K562 (cell line): ENCODE measurements around the gene ADORA1.

Experiments used
- E2F1 ChIP-seq: sonication (generic); formaldehyde crosslinking; IDR thresholded peaks from 2 replicates; pipeline ENCODE4 v1.8.1; 2023; ENCODE audit warnings: mild to moderate bottlenecking, missing genetic modification reagents, moderate library complexity
- GABPA ChIP-seq: fragments of 200-800 bp; sonication (Bioruptor generic); conservative IDR thresholded peaks from 2 replicates; pipeline ENCODE4 v1.6.1; 2016; ENCODE audit warnings: low read depth, missing genetic modification characterization, missing compliant biosample characterization
- GATAD2B ChIP-seq: fragments of 450-650 bp; IDR thresholded peaks from 2 replicates; pipeline ENCODE4 v1.6.1; 2017; ENCODE audit warnings: mild to moderate bottlenecking, borderline replicate concordance
- KLF1 ChIP-seq: fragments of 450-650 bp; IDR thresholded peaks from 2 replicates; pipeline ENCODE4 v1.6.1; 2016; ENCODE audit warnings: missing genetic modification characterization, missing compliant biosample characterization
- NR2C2 ChIP-seq, 2 experiments: fragments of 200-800 bp in 1 of 2; sonication (Bioruptor generic) in 1 of 2; sonication (generic) in 1 of 2; formaldehyde crosslinking in 1 of 2; IDR thresholded peaks; 2 replicates each; pipeline versions ENCODE4 v1.6.1 to v1.8.0; 2016 to 2022; ENCODE audit warnings: mild to moderate bottlenecking in 1 of 2, missing compliant biosample characterization in 1 of 2, missing genetic modification characterization in 1 of 2, missing genetic modification reagents in 1 of 2
- POLR2A ChIP-seq: fragments of 450-650 bp; conservative IDR thresholded peaks from 2 replicates; pipeline ENCODE4 v1.6.1; 2016
- PTTG1 ChIP-seq: fragments of 450-650 bp; IDR thresholded peaks from 2 replicates; pipeline ENCODE4 v1.6.1; 2016; ENCODE audit warnings: low read depth, mild to moderate bottlenecking, missing genetic modification characterization, missing compliant biosample characterization
- SREBF2 ChIP-seq: sonication (generic); formaldehyde crosslinking; IDR thresholded peaks from 2 replicates; pipeline ENCODE4 v1.4.0; 2020; ENCODE audit warnings: mild to moderate bottlenecking, missing genetic modification reagents
- U2AF2 ChIP-seq: fragments of 200-400 bp; formaldehyde crosslinking; optimal IDR thresholded peaks from 2 replicates; pipeline ENCODE3; 2017; ENCODE audit warnings: low read depth, mild to moderate bottlenecking, low read length
- ZFX ChIP-seq: sonication (generic); formaldehyde crosslinking; IDR thresholded peaks from 2 replicates; pipeline ENCODE4 v1.8.0; 2022; ENCODE audit warnings: mild to moderate bottlenecking, missing genetic modification reagents, moderate library complexity
- ZNF217 ChIP-seq: sonication (generic); formaldehyde crosslinking; IDR thresholded peaks from 2 replicates; pipeline ENCODE4 v1.8.0; 2022; ENCODE audit warnings: mild to moderate bottlenecking, missing genetic modification reagents
- TF ChIP-seq, protein P1 (sequence below): sonication (generic); formaldehyde crosslinking; IDR thresholded peaks from 2 replicates; pipeline ENCODE4 v1.8.0; 2022; ENCODE audit warnings: mild to moderate bottlenecking, missing genetic modification reagents
- TF ChIP-seq, protein P2 (sequence below), 3 experiments: IDR thresholded peaks in 2 of 3; conservative IDR thresholded peaks in 1 of 3; 2 replicates each; pipeline ENCODE4 v1.5.1; 2011 to 2012; ENCODE audit warnings: low read length in 3 of 3, mild to moderate bottlenecking in 3 of 3, control low read depth in 2 of 3, improper control_type of control experiment in 1 of 3, inconsistent platforms in 1 of 3, low read depth in 1 of 3, mixed read lengths in 1 of 3, moderate library complexity in 1 of 3; ENCODE audit not compliant: insufficient read depth in 2 of 3

GRCh38 chr1:203199481-203199815 is 71.9 kb downstream of the ADORA1 start:
- TF ChIP-seq POLR2A (no peak), NR2C2 (CRISPR knock-in tag; IDR thresholded peaks at IDR 0.05) (no peak), NR2C2 (tag; IDR thresholded peaks at IDR 0.05) (no peak), U2AF2 (no peak), GABPA (tag) (no peak), KLF1 (tag) (no peak), PTTG1 (tag) (no peak), E2F1 (no peak), ZFX (CRISPR knock-in tag) (no peak), ZNF217 (CRISPR knock-in tag) (no peak), SREBF2 (CRISPR knock-in tag) (no peak), GATAD2B (no peak)
- TF ChIP-seq, protein P1, sequence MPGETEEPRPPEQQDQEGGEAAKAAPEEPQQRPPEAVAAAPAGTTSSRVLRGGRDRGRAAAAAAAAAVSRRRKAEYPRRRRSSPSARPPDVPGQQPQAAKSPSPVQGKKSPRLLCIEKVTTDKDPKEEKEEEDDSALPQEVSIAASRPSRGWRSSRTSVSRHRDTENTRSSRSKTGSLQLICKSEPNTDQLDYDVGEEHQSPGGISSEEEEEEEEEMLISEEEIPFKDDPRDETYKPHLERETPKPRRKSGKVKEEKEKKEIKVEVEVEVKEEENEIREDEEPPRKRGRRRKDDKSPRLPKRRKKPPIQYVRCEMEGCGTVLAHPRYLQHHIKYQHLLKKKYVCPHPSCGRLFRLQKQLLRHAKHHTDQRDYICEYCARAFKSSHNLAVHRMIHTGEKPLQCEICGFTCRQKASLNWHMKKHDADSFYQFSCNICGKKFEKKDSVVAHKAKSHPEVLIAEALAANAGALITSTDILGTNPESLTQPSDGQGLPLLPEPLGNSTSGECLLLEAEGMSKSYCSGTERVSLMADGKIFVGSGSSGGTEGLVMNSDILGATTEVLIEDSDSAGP (CRISPR knock-in tag), result no peak
- TF ChIP-seq, protein P2, sequence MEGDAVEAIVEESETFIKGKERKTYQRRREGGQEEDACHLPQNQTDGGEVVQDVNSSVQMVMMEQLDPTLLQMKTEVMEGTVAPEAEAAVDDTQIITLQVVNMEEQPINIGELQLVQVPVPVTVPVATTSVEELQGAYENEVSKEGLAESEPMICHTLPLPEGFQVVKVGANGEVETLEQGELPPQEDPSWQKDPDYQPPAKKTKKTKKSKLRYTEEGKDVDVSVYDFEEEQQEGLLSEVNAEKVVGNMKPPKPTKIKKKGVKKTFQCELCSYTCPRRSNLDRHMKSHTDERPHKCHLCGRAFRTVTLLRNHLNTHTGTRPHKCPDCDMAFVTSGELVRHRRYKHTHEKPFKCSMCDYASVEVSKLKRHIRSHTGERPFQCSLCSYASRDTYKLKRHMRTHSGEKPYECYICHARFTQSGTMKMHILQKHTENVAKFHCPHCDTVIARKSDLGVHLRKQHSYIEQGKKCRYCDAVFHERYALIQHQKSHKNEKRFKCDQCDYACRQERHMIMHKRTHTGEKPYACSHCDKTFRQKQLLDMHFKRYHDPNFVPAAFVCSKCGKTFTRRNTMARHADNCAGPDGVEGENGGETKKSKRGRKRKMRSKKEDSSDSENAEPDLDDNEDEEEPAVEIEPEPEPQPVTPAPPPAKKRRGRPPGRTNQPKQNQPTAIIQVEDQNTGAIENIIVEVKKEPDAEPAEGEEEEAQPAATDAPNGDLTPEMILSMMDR (IDR thresholded peaks at IDR 0.05 in 2 of 3, conservative IDR thresholded peaks at IDR 0.05 in 1 of 3; ENCODE audit: insufficient read depth in 2 of 3, low read depth in 1 of 3, low read length in 3 of 3), result no peak
